ENCODE data around the gene RAB29.
A peak's percentile ranks its signal among the peaks of the same experiment; 100 is the strongest.

The RAB29 gene

DNA sequence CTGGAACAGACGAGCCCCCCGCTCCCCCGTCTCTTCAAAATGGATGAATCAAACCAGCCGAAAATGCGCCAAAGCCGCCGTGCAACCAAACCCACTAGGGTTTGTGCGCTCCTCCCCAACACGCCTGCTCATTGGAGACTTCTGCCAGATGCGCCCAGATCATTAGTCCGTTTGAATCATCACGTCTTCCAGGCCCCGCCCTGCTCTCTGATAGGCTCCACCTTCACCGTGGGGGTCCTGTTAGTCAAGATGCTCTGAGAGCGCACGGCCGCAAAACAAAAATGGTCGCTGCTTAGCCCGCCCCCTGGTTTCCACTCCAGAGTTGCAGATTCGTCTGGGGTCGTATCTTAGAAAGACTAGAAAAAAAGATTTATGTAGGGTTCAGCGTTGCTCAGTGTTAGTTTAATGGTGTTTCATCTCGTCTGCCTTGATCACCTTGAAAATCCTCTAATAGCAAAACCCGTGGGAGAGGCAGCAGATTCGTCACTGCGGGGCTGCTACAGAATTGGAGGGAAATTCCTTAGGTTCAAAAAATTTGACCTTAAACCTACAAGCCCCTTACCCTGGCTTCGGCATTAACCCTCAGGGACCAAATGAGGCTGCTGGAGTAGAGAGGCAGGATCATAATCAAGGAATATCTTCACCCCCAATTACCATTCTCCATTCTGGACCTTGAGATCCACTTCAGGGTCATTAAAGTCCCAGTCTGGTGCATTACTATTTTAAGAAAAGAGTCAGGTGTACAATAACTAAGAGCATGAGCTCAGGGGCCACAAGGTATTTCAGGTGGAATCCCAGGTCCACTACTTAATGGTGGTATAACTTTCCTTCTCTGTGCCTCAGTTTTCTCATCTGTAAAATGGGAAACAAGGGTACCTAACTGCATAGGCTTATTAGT is 24.9 kb downstream of the RAB29 start, which contains the start of gene NUCKS1 (continued):
- peak; percentile 36; the same call in 1 of the 2 replicates for TF ChIP-seq ZNF623 (tag by site-specific recombination; IDR thresholded peaks at IDR 0.05)
- TF ChIP-seq, protein P1, sequence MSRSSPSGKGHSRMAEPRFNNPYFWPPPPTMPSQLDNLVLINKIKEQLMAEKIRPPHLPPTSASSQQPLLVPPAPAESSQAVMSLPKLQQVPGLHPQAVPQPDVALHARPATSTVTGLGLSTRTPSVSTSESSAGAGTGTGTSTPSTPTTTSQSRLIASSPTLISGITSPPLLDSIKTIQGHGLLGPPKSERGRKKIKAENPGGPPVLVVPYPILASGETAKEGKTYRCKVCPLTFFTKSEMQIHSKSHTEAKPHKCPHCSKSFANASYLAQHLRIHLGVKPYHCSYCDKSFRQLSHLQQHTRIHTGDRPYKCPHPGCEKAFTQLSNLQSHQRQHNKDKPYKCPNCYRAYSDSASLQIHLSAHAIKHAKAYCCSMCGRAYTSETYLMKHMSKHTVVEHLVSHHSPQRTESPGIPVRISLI (tag by site-specific recombination; IDR thresholded peaks at IDR 0.05): no peak
- TF ChIP-seq ZNF114 (tag by site-specific recombination; IDR thresholded peaks at IDR 0.05): no peak
- TF ChIP-seq ZNF2 (tag by site-specific recombination; IDR thresholded peaks at IDR 0.05): peak; percentile 80; the same call in 1 of the 2 replicates
- TF ChIP-seq ZNF76 (tag by site-specific recombination; IDR thresholded peaks at IDR 0.05; ENCODE audit: borderline replicate concordance, low read depth): peak; percentile 76
- no peak for TF ChIP-seq ZNF148 (tag by site-specific recombination; IDR thresholded peaks at IDR 0.05; ENCODE audit: borderline replicate concordance)
- TF ChIP-seq ZNF521 (tag by site-specific recombination; IDR thresholded peaks at IDR 0.05): no peak
- no peak for TF ChIP-seq ZNF266 (tag by site-specific recombination; IDR thresholded peaks at IDR 0.05; ENCODE audit: low read depth)
- TF ChIP-seq ZBTB49 (tag by site-specific recombination; IDR thresholded peaks at IDR 0.05; ENCODE audit: low read depth): no peak
- TF ChIP-seq GLIS1 (tag by site-specific recombination; IDR thresholded peaks at IDR 0.05): peak; percentile 99
- TF ChIP-seq ZBTB8A (tag by site-specific recombination; IDR thresholded peaks at IDR 0.05): peak; percentile 55
- no peak; the same call in 1 of the 2 replicates for TF ChIP-seq ZNF341 (tag by site-specific recombination; IDR thresholded peaks at IDR 0.05; ENCODE audit: low read depth)
- no peak for TF ChIP-seq PRDM4 (tag by site-specific recombination; IDR thresholded peaks at IDR 0.05)
- TF ChIP-seq KLF16 (tag by site-specific recombination; IDR thresholded peaks at IDR 0.05): peak; percentile 97
- no peak for TF ChIP-seq PRDM6 (tag by site-specific recombination; IDR thresholded peaks at IDR 0.05)
- no peak for TF ChIP-seq ZNF37A (tag by site-specific recombination; IDR thresholded peaks at IDR 0.05)
- TF ChIP-seq ZBTB1 (tag by site-specific recombination; IDR thresholded peaks at IDR 0.05): peak; percentile 90
- TF ChIP-seq ZNF777 (tag by site-specific recombination; IDR thresholded peaks at IDR 0.05; ENCODE audit: borderline replicate concordance): no peak
- no peak for TF ChIP-seq ZNF555 (tag by site-specific recombination; conservative IDR thresholded peaks at IDR 0.05)
- TF ChIP-seq SP7 (tag by site-specific recombination; IDR thresholded peaks at IDR 0.05): peak; percentile 90
- peak; percentile 87 for TF ChIP-seq KLF10 (tag by site-specific recombination; IDR thresholded peaks at IDR 0.05)
- TF ChIP-seq, protein P2, sequence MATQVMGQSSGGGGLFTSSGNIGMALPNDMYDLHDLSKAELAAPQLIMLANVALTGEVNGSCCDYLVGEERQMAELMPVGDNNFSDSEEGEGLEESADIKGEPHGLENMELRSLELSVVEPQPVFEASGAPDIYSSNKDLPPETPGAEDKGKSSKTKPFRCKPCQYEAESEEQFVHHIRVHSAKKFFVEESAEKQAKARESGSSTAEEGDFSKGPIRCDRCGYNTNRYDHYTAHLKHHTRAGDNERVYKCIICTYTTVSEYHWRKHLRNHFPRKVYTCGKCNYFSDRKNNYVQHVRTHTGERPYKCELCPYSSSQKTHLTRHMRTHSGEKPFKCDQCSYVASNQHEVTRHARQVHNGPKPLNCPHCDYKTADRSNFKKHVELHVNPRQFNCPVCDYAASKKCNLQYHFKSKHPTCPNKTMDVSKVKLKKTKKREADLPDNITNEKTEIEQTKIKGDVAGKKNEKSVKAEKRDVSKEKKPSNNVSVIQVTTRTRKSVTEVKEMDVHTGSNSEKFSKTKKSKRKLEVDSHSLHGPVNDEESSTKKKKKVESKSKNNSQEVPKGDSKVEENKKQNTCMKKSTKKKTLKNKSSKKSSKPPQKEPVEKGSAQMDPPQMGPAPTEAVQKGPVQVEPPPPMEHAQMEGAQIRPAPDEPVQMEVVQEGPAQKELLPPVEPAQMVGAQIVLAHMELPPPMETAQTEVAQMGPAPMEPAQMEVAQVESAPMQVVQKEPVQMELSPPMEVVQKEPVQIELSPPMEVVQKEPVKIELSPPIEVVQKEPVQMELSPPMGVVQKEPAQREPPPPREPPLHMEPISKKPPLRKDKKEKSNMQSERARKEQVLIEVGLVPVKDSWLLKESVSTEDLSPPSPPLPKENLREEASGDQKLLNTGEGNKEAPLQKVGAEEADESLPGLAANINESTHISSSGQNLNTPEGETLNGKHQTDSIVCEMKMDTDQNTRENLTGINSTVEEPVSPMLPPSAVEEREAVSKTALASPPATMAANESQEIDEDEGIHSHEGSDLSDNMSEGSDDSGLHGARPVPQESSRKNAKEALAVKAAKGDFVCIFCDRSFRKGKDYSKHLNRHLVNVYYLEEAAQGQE (tag by site-specific recombination; IDR thresholded peaks at IDR 0.05): no peak
- no peak for TF ChIP-seq ZNF768 (tag by site-specific recombination; IDR thresholded peaks at IDR 0.05)
- TF ChIP-seq ZFP37 (tag by site-specific recombination; IDR thresholded peaks at IDR 0.05): no peak
- TF ChIP-seq ZNF621 (tag by site-specific recombination; IDR thresholded peaks at IDR 0.05): no peak
- TF ChIP-seq ZNF473 (tag by site-specific recombination; IDR thresholded peaks at IDR 0.05): no peak

Data from HEK293 (cell line).